ENCODE measurements around the gene TSBP1. TPM values are rescaled to one million over a fixed set of nuclear protein-coding genes. Genes with fewer than 3 reads are reported as not detected.

Gene TSBP1
- total RNA-seq, 1 donor from 2014 or later = not detected

- H3K4me3 Mint-ChIP-seq (ENCODE audit: unreplicated experiment) = no peak overlapping the region
- no peak overlapping the region for H3K27ac Mint-ChIP-seq (ENCODE audit: unreplicated experiment)
- H3K4me1 Mint-ChIP-seq (ENCODE audit: low read depth) = no peaks in the 10 kb centered on the region
- no peaks in the 10 kb centered on the region for H3K36me3 Mint-ChIP-seq (ENCODE audit: low read depth)
- no peak for TF ChIP-seq CTCF (IDR thresholded peaks at IDR 0.05)
- no peaks in the 10 kb centered on the region for H3K9me3 Mint-ChIP-seq (ENCODE audit: low read depth)
- DNase-seq (ENCODE audit: low spot score) = no peak
- H3K27me3 Mint-ChIP-seq (ENCODE audit: low read depth) = peaks cover 29% of the 10 kb centered on the region
These were observed 16.7 kb downstream of the TSBP1 start for GRCh38 chr6:32355018-32355417.

- no peak overlapping the region for H3K4me3 Mint-ChIP-seq (ENCODE audit: unreplicated experiment)
- H3K9me3 Mint-ChIP-seq (ENCODE audit: low read depth) = no peaks in the 10 kb centered on the region
- peaks cover 40% of the 10 kb centered on the region for H3K27me3 Mint-ChIP-seq (ENCODE audit: low read depth)
- H3K27ac Mint-ChIP-seq (ENCODE audit: unreplicated experiment) = no peak overlapping the region
- no peak for DNase-seq (ENCODE audit: low spot score)
- TF ChIP-seq CTCF (IDR thresholded peaks at IDR 0.05) = no peak
- H3K36me3 Mint-ChIP-seq (ENCODE audit: low read depth) = no peaks in the 10 kb centered on the region
- no peaks in the 10 kb centered on the region for H3K4me1 Mint-ChIP-seq (ENCODE audit: low read depth)
These were observed 18.4 kb downstream of the TSBP1 start for GRCh38 chr6:32353348-32353747.

- peaks cover 44% of the 10 kb centered on the region for H3K27me3 Mint-ChIP-seq (ENCODE audit: low read depth)
- no peak for TF ChIP-seq CTCF (IDR thresholded peaks at IDR 0.05)
- no peak overlapping the region for H3K27ac Mint-ChIP-seq (ENCODE audit: unreplicated experiment)
- H3K36me3 Mint-ChIP-seq (ENCODE audit: low read depth) = no peaks in the 10 kb centered on the region
- no peak overlapping the region for H3K4me3 Mint-ChIP-seq (ENCODE audit: unreplicated experiment)
- no peak for DNase-seq (ENCODE audit: low spot score)
- no peaks in the 10 kb centered on the region for H3K4me1 Mint-ChIP-seq (ENCODE audit: low read depth)
- no peaks in the 10 kb centered on the region for H3K9me3 Mint-ChIP-seq (ENCODE audit: low read depth)
These were observed 31.5 kb downstream of the TSBP1 start for GRCh38 chr6:32340242-32340641.

- DNase-seq (ENCODE audit: low spot score) = no peak
- no peak overlapping the region for H3K27ac Mint-ChIP-seq (ENCODE audit: unreplicated experiment)
- no peaks in the 10 kb centered on the region for H3K9me3 Mint-ChIP-seq (ENCODE audit: low read depth)
- no peak for TF ChIP-seq CTCF (IDR thresholded peaks at IDR 0.05)
- H3K27me3 Mint-ChIP-seq (ENCODE audit: low read depth) = peaks cover 48% of the 10 kb centered on the region
- H3K4me3 Mint-ChIP-seq (ENCODE audit: unreplicated experiment) = no peak overlapping the region
- H3K36me3 Mint-ChIP-seq (ENCODE audit: low read depth) = no peaks in the 10 kb centered on the region
- no peaks in the 10 kb centered on the region for H3K4me1 Mint-ChIP-seq (ENCODE audit: low read depth)
These were observed 34.4 kb downstream of the TSBP1 start for GRCh38 chr6:32337186-32337805.

GRCh38 chr6:32332433-32332832, 39.3 kb downstream of the TSBP1 start:
- no peak overlapping the region for H3K4me3 Mint-ChIP-seq (ENCODE audit: unreplicated experiment)
- H3K27me3 Mint-ChIP-seq (ENCODE audit: low read depth) = peaks cover 25% of the 10 kb centered on the region
- no peak overlapping the region for H3K27ac Mint-ChIP-seq (ENCODE audit: unreplicated experiment)
- TF ChIP-seq CTCF (IDR thresholded peaks at IDR 0.05) = no peak
- no peaks in the 10 kb centered on the region for H3K4me1 Mint-ChIP-seq (ENCODE audit: low read depth)
- H3K9me3 Mint-ChIP-seq (ENCODE audit: low read depth) = no peaks in the 10 kb centered on the region
- DNase-seq (ENCODE audit: low spot score) = no peak
- no peaks in the 10 kb centered on the region for H3K36me3 Mint-ChIP-seq (ENCODE audit: low read depth)
